K562 (cell line): ENCODE measurements around the gene APLNR. TPM values are rescaled to one million over a fixed set of nuclear protein-coding genes. Genes with fewer than 3 reads are reported as not detected.

Experiments
- ATAC-seq: fragments of 200-7000 bp; cut with Tn5 transposase; 3 replicates; pipeline ENCODE4 v1.9.1; 2020; ENCODE audit warnings: moderate library complexity
- BruUV-seq: library from RNA; stranded (reverse); fragments of 400-500 nt; replicated peaks from 2 replicates; lab custom pipeline; 2021; lab: Mats Ljungman, UMichigan
- CTCF ChIA-PET: fragments of 300-600 bp; formaldehyde crosslinking; extraction: SDS; loops from one replicate; lab custom pipeline; 2021; ENCODE audit warnings: low intra/inter-chr PET ratio; lab: Yijun Ruan, JAX
- POLR2A ChIA-PET: fragments of 300-600, 350-650 bp; sonication (Branson Sonifier 250); formaldehyde crosslinking; extraction: SDS; loops from one replicate; lab custom pipeline; 2021; ENCODE audit warnings: antibody characterized with exemption, inconsistent platforms; lab: Yijun Ruan, JAX
- DNase-seq, 4 experiments: peaks; one replicate each; pipeline versions ENCODE4 v3.0.0 to v3.0.0-alpha.2; 2011 to 2018; ENCODE audit warnings: low spot score in 3 of 4, mixed read lengths in 3 of 4; ENCODE audit errors: extremely low read depth in 1 of 4
- FAIRE-seq: peaks from 2 replicates; lab custom pipeline; 2011; peaks lifted over from hg19 to GRCh38; lab: Jason Lieb, UNC
- H2AFZ ChIP-seq: 2 replicates; pipeline ENCODE4 v1.6.0; 2011; ENCODE audit warnings: low read depth, low read length, control low read depth, inconsistent platforms
- H3K27ac ChIP-seq: fragments of 200-600 bp; 3 replicates; pipeline ENCODE4 v1.8.0; 2011; ENCODE audit warnings: low read depth, mild to moderate bottlenecking, control low read depth, inconsistent platforms, low read length, moderate library complexity, mixed read lengths; ENCODE audit errors: extremely low read depth
- H3K27me3 ChIP-seq, 2 experiments: fragments of 300-600 bp in 1 of 2; 2 replicates in 1 of 2; 3 replicates in 1 of 2; pipeline versions ENCODE4 v1.6.0 to v1.8.0; 2011; ENCODE audit warnings: inconsistent platforms in 2 of 2, low read length in 2 of 2, mild to moderate bottlenecking in 1 of 2, mixed read lengths in 1 of 2, moderate library complexity in 1 of 2; ENCODE audit not compliant: control insufficient read depth in 2 of 2, insufficient read depth in 2 of 2
- H3K36me3 ChIP-seq: fragments of 300-600 bp; 3 replicates; pipeline ENCODE4 v1.8.0; 2011; ENCODE audit warnings: mild to moderate bottlenecking, low read length, inconsistent platforms; ENCODE audit not compliant: control insufficient read depth, insufficient read depth
- H3K4me1 ChIP-seq, 2 experiments: fragments of 200-600 bp in 1 of 2; replicated peaks in 1 of 2; 2 replicates in 1 of 2; 3 replicates in 1 of 2; pipeline versions ENCODE4 v1.5.1 to v1.8.0; 2011; ENCODE audit warnings: inconsistent platforms in 2 of 2, low read length in 2 of 2, mild to moderate bottlenecking in 1 of 2, mixed read lengths in 1 of 2, moderate library complexity in 1 of 2; ENCODE audit not compliant: control insufficient read depth in 2 of 2, insufficient read depth in 2 of 2
- H3K4me2 ChIP-seq: 2 replicates; pipeline ENCODE4 v1.6.1; 2011; ENCODE audit warnings: low read length, control low read depth, inconsistent platforms, mixed read lengths; ENCODE audit not compliant: insufficient read depth
- H3K4me3 ChIP-seq: fragments of 200-600 bp; sonication (generic), shearing (Covaris generic); 2 replicates; pipeline ENCODE4 v1.5.1; 2016; ENCODE audit warnings: control low read depth, inconsistent platforms
- H3K79me2 ChIP-seq: fragments of 200-600 bp; 3 replicates; pipeline ENCODE4 v1.8.0; 2011; ENCODE audit warnings: low read length, inconsistent platforms; ENCODE audit not compliant: control insufficient read depth, insufficient read depth
- H3K9ac ChIP-seq, 2 experiments: 2 replicates each; pipeline versions ENCODE4 v1.6.0 to v1.6.1; 2011; ENCODE audit warnings: low read depth in 2 of 2, low read length in 2 of 2, control low read depth in 1 of 2, inconsistent platforms in 1 of 2, mild to moderate bottlenecking in 1 of 2, mixed read lengths in 1 of 2; ENCODE audit not compliant: insufficient read depth in 1 of 2
- H3K9me1 ChIP-seq: one replicate; pipeline ENCODE4 v1.6.0; 2011; ENCODE audit warnings: inconsistent platforms, mild to moderate bottlenecking, low read length, moderate library complexity; ENCODE audit not compliant: control insufficient read depth, insufficient read depth
- H3K9me3 ChIP-seq: replicated peaks from 2 replicates; pipeline ENCODE4 v1.5.1; 2011; ENCODE audit warnings: low read depth, low read length, inconsistent platforms; ENCODE audit not compliant: control insufficient read depth, insufficient read depth
- H4K20me1 ChIP-seq: replicated peaks from 2 replicates; pipeline ENCODE4 v1.6.1; 2011; ENCODE audit warnings: low read length, inconsistent platforms, mixed read lengths; ENCODE audit not compliant: control insufficient read depth, insufficient read depth
- BMI1 ChIP-seq: fragments of 150-350 bp; IDR thresholded peaks from 2 replicates; pipeline ENCODE4 v1.6.1; 2014; ENCODE audit warnings: low read length
- CEBPB ChIP-seq: fragments of 450-650 bp; IDR thresholded peaks from 2 replicates; pipeline ENCODE4 v1.6.1; 2016; ENCODE audit warnings: missing genetic modification characterization, missing compliant biosample characterization
- CEBPG ChIP-seq, 3 experiments: fragments of 200-800 bp in 1 of 3; sonication (Bioruptor generic) in 1 of 3; sonication (generic) in 1 of 3; formaldehyde crosslinking in 1 of 3; IDR thresholded peaks in 2 of 3; conservative IDR thresholded peaks in 1 of 3; 2 replicates each; pipeline versions ENCODE4 v1.6.1 to v1.8.0; 2016 to 2022; ENCODE audit warnings: missing compliant biosample characterization in 2 of 3, missing genetic modification characterization in 2 of 3, mild to moderate bottlenecking in 1 of 3, missing genetic modification reagents in 1 of 3
- RAD51 ChIP-seq: fragments of 450-650 bp; IDR thresholded peaks from 2 replicates; pipeline ENCODE4 v1.7.1; 2016; ENCODE audit warnings: low read depth, mild to moderate bottlenecking, borderline replicate concordance
- SIRT6 ChIP-seq: IDR thresholded peaks from one replicate; pipeline ENCODE4 v1.6.1; 2012; ENCODE audit warnings: low read depth, mild to moderate bottlenecking, control low read depth, inconsistent platforms, low read length, moderate library complexity
- TOE1 ChIP-seq, 2 experiments: fragments of 450-650 bp in 1 of 2; sonication (generic) in 1 of 2; formaldehyde crosslinking in 1 of 2; IDR thresholded peaks; 2 replicates each; pipeline versions ENCODE4 v1.7.1 to v1.8.0; 2016 to 2022; ENCODE audit warnings: borderline replicate concordance in 2 of 2, mild to moderate bottlenecking in 2 of 2, antibody characterized with exemption in 1 of 2, inconsistent platforms in 1 of 2, low read depth in 1 of 2, missing genetic modification reagents in 1 of 2, moderate library complexity in 1 of 2
- ZNF175 ChIP-seq: fragments of 200-800 bp; sonication (Bioruptor generic); IDR thresholded peaks from 2 replicates; pipeline ENCODE4 v1.6.1; 2016; ENCODE audit warnings: low read depth, mild to moderate bottlenecking, missing genetic modification characterization, missing compliant biosample characterization
- WGBS: fragments of 100-300 bp; shearing (Covaris generic); methylation state at CpG from one replicate; pipeline ENCODE4 v1.1.6; 2016; ENCODE audit warnings: low coverage, mixed read lengths; ENCODE audit not compliant: insufficient coverage; ENCODE audit errors: missing lambda C conversion rate; 5-methylcytosine and 5-hydroxymethylcytosine counted together
- in situ Hi-C: fragments of 300-500 bp; cut with MboI; formaldehyde crosslinking; loops from 4 replicates; pipeline ENCODE4 v1.15.0; 2018; ENCODE audit warnings: inconsistent platforms, mixed read lengths
- intact Hi-C: fragments of 100-400 bp; cut with micrococcal nuclease; formaldehyde crosslinking; loops from 2 replicates; pipeline ENCODE4 v1.14.2; 2022
- polyA plus RNA-seq, 8 experiments: library from polyadenylated mRNA; depleted of rRNA in 4 of 8; stranded (reverse) in 5 of 8; unstranded in 3 of 8; fragments of >200 nt; fragmentation: Nextera tagmentation in 2 of 8; fragmentation: Illumina TruSeq in 1 of 8; extraction: Ambion mirVana in 2 of 8; extraction: Trizol in 1 of 8; gene quantifications; 2 replicates each; pipeline versions ENCODE4 v1.2.1 to v1.2.3, GENCODE V29; 2011 to 2014; ENCODE audit warnings: inconsistent platforms in 1 of 8, missing spikeins in 1 of 8
- total RNA-seq, 7 experiments: library from RNA; depleted of rRNA in 6 of 7; stranded (reverse); fragments of >200 nt in 6 of 7; fragmentation: Illumina TruSeq in 2 of 7; extraction: Trizol in 2 of 7; gene quantifications; 2 replicates each; pipeline versions ENCODE4 v1.2.1 to v1.2.3, GENCODE V29; 2011 to 2021; ENCODE audit warnings: low replicate concordance in 1 of 7
- TF ChIP-seq, protein P1 (sequence below): sonication (generic); formaldehyde crosslinking; IDR thresholded peaks from 2 replicates; pipeline ENCODE4 v1.8.1; 2023; ENCODE audit warnings: mild to moderate bottlenecking, missing genetic modification reagents
- TF ChIP-seq, protein P2 (sequence below): sonication (generic); formaldehyde crosslinking; IDR thresholded peaks from 2 replicates; pipeline ENCODE4 v1.5.0; 2020; ENCODE audit warnings: missing genetic modification reagents
- TF ChIP-seq, protein P3 (sequence below): fragments of 450-650 bp; formaldehyde crosslinking; IDR thresholded peaks from 2 replicates; pipeline ENCODE4 v1.4.0; 2020; ENCODE audit warnings: mild to moderate bottlenecking, mixed read lengths

Gene APLNR
- total and polyA plus RNA-seq, 9 of the 15 experiments (the other 6 are each of a cell fraction or from before 2014, with no cell fraction given): 0.15 to 2.0 (median 0.65) TPM

DNA sequence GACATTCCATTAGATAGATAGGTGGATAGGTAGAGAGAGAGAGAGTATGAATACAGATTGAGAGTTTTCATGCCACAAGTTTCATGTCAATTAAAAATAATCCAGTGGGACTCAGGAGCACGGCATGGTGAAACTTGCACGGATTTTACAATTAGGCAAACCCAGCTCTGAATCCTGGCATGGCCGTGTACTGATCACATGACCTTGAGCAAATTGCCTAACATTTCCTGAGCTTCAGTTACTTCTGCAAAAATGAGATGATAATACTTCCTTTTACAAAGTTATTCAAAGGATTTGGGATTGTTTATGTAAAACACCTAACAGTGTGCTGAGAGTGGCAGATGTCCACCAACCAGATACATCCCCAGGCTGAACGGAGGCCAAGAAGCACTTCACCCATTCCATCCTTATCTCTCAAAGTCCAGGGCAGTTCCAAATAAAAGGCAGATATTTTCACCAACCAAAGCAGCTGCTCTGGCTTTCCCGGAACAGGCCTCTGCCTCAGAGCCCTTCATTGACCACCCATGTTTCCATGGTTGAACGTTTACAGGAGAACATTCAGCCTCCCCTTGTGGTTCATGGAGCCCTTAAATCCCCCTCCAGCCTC is 17.9 kb downstream of the APLNR start:
- H3K4me3 ChIP-seq: no peak overlapping the region
- H3K4me2 ChIP-seq: no peak overlapping the region
- H3K9me1 ChIP-seq: no peaks in the 10 kb centered on the region
- no peak for FAIRE-seq
- H2AFZ ChIP-seq: peak overlapping the region; percentile 47; the same call in 1 of the 2 replicates
- H3K27ac ChIP-seq: no peak overlapping the region
- 0% methylated on average over 6 of the region's 6 CpGs for WGBS
- no peak overlapping the region for H3K9ac ChIP-seq
- POLR2A ChIA-PET: interaction anchor here (0.6 kb wide), 1 partner anchor 133 kb away, joined by 3 read pairs; no protein-coding TSS in a partner anchor
- H3K79me2 ChIP-seq: no peaks in the 10 kb centered on the region
- no TSS peak for BruUV-seq
- TF ChIP-seq, protein P1, sequence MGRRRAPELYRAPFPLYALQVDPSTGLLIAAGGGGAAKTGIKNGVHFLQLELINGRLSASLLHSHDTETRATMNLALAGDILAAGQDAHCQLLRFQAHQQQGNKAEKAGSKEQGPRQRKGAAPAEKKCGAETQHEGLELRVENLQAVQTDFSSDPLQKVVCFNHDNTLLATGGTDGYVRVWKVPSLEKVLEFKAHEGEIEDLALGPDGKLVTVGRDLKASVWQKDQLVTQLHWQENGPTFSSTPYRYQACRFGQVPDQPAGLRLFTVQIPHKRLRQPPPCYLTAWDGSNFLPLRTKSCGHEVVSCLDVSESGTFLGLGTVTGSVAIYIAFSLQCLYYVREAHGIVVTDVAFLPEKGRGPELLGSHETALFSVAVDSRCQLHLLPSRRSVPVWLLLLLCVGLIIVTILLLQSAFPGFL (CRISPR knock-in tag): no peak
- TF ChIP-seq TOE1 (IDR thresholded peaks at IDR 0.05; ENCODE audit: borderline replicate concordance) (0 out of 2 replicates have a peak, but pooled peaks have one; percentile 44), TOE1 (CRISPR knock-in tag; IDR thresholded peaks at IDR 0.05; ENCODE audit: borderline replicate concordance, low read depth) (no peak), SIRT6 (no peak), BMI1 (no peak), CEBPB (tag) (peak; percentile 31; the same call in 1 of the 2 replicates), CEBPG (CRISPR knock-in tag; IDR thresholded peaks at IDR 0.05) (no peak), CEBPG (tag; conservative IDR thresholded peaks at IDR 0.05 in 1 of 2, IDR thresholded peaks at IDR 0.05 in 1 of 2) (0 out of 4 replicates have a peak, but pooled peaks of 1 of the 2 experiments have one; percentile 24), RAD51 (peak; percentile 37; the same call in 1 of the 2 replicates), ZNF175 (CRISPR knock-in tag) (no peak)
- TF ChIP-seq, protein P2, sequence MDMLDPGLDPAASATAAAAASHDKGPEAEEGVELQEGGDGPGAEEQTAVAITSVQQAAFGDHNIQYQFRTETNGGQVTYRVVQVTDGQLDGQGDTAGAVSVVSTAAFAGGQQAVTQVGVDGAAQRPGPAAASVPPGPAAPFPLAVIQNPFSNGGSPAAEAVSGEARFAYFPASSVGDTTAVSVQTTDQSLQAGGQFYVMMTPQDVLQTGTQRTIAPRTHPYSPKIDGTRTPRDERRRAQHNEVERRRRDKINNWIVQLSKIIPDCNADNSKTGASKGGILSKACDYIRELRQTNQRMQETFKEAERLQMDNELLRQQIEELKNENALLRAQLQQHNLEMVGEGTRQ (CRISPR knock-in tag): peak; percentile 27; the same call in 1 of the 2 replicates
- TF ChIP-seq, protein P3, sequence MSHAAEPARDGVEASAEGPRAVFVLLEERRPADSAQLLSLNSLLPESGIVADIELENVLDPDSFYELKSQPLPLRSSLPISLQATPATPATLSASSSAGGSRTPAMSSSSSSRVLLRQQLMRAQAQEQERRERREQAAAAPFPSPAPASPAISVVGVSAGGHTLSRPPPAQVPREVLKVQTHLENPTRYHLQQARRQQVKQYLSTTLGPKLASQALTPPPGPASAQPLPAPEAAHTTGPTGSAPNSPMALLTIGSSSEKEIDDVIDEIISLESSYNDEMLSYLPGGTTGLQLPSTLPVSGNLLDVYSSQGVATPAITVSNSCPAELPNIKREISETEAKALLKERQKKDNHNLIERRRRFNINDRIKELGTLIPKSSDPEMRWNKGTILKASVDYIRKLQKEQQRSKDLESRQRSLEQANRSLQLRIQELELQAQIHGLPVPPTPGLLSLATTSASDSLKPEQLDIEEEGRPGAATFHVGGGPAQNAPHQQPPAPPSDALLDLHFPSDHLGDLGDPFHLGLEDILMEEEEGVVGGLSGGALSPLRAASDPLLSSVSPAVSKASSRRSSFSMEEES (CRISPR knock-in tag): peak; percentile 84
- ATAC-seq: no peak
- no peak for DNase-seq
- intact Hi-C loops (no loop called here), in situ Hi-C loops (no loop called here)
- H3K36me3 ChIP-seq: no peaks in the 10 kb centered on the region
- CTCF ChIA-PET: no interaction called here
- H3K4me1 ChIP-seq: 0 out of 5 replicates have a peak, but pooled peaks cover 0 to 3% of the 10 kb centered on the region in 2 experiments
- no peaks in the 10 kb centered on the region for H4K20me1 ChIP-seq
- H3K27me3 ChIP-seq: peaks cover 7 to 8% of the 10 kb centered on the region in 2 experiments; a peak in 2 of 5 replicates
- no peaks in the 10 kb centered on the region for H3K9me3 ChIP-seq
